SU-DHL-6 (cell line): ENCODE measurements around the gene TRIP10.

ENCODE experiments used
- CTCF ChIP-seq: fragments of 200-600 bp; sonication (generic); IDR thresholded peaks from one replicate; pipeline ENCODE4 v1.5.1; 2017; ENCODE audit warnings: antibody characterized with exemption, mild to moderate bottlenecking, low read length, moderate library complexity; ENCODE audit not compliant: insufficient read depth, poor library complexity, severe bottlenecking
- EZH2phosphoT487 ChIP-seq: fragments of 200-600 bp; sonication (generic), shearing (Covaris generic); conservative IDR thresholded peaks from 2 replicates; pipeline ENCODE4 v1.6.1; 2018; ENCODE audit warnings: mild to moderate bottlenecking, antibody characterized with exemption, low read length, moderate library complexity, mixed read lengths

- TF ChIP-seq CTCF (no peak), EZH2phosphoT487 (no peak)
These were observed 28.5 kb upstream of the TRIP10 start for GRCh38 chr19:6711078-6711361.
